SJSA1 (cell line): ENCODE measurements around the gene PALLD. TPM values are rescaled to one million over a fixed set of nuclear protein-coding genes. Genes with fewer than 3 reads are reported as not detected.
"Not testable (repeated sequence)": the region's sequence is repeated elsewhere in the genome, so short reads cannot be mapped to it uniquely, and the experiment has no call there.

Experiments
- DNase-seq, 2 experiments: peaks; one replicate each; pipeline ENCODE4 v3.0.0-alpha.2; 2015 to 2020; ENCODE audit warnings: low spot score in 2 of 2, low read depth in 1 of 2
- H3K27ac ChIP-seq: fragments of 250-450 bp; sonication (Bioruptor Pico); 2 replicates; pipeline ENCODE4 v1.5.1; 2020; ENCODE audit warnings: mild to moderate bottlenecking, moderate library complexity
- H3K27me3 ChIP-seq: fragments of 250-450 bp; sonication (Bioruptor Pico); replicated peaks from 2 replicates; pipeline ENCODE4 v1.5.1; 2020; ENCODE audit warnings: mild to moderate bottlenecking, moderate library complexity
- H3K36me3 ChIP-seq: fragments of 250-450 bp; sonication (Bioruptor Pico); 2 replicates; pipeline ENCODE4 v1.5.1; 2020; ENCODE audit warnings: mild to moderate bottlenecking
- H3K4me1 ChIP-seq: fragments of 250-450 bp; sonication (Bioruptor Pico); replicated peaks from 2 replicates; pipeline ENCODE4 v1.6.1; 2021; ENCODE audit warnings: mild to moderate bottlenecking
- H3K4me3 ChIP-seq: fragments of 250-450 bp; sonication (Bioruptor Pico); 2 replicates; pipeline ENCODE4 v1.5.1; 2020; ENCODE audit warnings: mild to moderate bottlenecking
- H3K9me3 ChIP-seq: fragments of 250-450 bp; sonication (Bioruptor Pico); replicated peaks from 2 replicates; pipeline ENCODE4 v1.5.1; 2020; ENCODE audit warnings: mild to moderate bottlenecking
- total RNA-seq: library from RNA; depleted of rRNA; stranded (reverse); fragments of >200 nt; shearing (Covaris generic); gene quantifications from 2 replicates; pipeline ENCODE4 v1.2.3, GENCODE V29; 2014

The PALLD gene
- total RNA-seq, 1 experiment from 2014 or later = 118 TPM

- H3K27ac ChIP-seq = no peak overlapping the region
- peaks cover 13% of the 10 kb centered on the region for H3K4me1 ChIP-seq
- H3K36me3 ChIP-seq = peaks cover 59% of the 10 kb centered on the region
- DNase-seq = no peak
- H3K27me3 ChIP-seq = no peaks in the 10 kb centered on the region
- H3K9me3 ChIP-seq = no peaks in the 10 kb centered on the region
- H3K4me3 ChIP-seq = no peak overlapping the region
Measured at GRCh38 chr4:168712316-168712890, 215.6 kb downstream of the PALLD start.

DNA sequence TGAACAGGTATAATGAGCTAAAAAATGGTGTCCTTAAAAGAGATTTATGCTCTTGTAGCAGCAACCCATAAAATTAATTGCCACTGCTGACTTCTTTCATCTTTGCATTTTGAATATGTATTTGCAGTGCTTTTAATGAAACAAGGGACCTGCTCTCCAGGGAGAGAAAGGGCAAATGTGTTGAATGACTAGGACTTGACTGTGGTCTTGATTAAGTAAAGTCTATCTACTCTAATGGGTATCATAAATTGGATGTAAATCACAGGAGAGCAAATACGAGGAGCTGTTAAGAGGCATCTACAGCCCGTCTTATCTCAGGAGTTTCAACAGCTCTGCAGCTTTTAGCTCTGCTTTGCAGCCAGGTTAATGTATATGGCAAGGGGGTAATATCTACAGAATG, 216.4 kb downstream of the PALLD start:
- peaks cover 59% of the 10 kb centered on the region for H3K36me3 ChIP-seq
- no peak overlapping the region for H3K27ac ChIP-seq
- H3K4me3 ChIP-seq = no peak overlapping the region
- H3K9me3 ChIP-seq = no peaks in the 10 kb centered on the region
- no peaks in the 10 kb centered on the region for H3K27me3 ChIP-seq
- H3K4me1 ChIP-seq = peaks cover 7% of the 10 kb centered on the region
- no peak for DNase-seq

GRCh38 chr4:168715896-168716295, 219.0 kb downstream of the PALLD start:
- Histone ChIP-seq H3K9me3 (no peaks in the 10 kb centered on the region), H3K4me1 (no peaks in the 10 kb centered on the region), H3K36me3 (peaks cover 52% of the 10 kb centered on the region), H3K27ac (no peak overlapping the region), H3K27me3 (no peaks in the 10 kb centered on the region), H3K4me3 (no peak overlapping the region)
- DNase-seq = no peak

- no peak overlapping the region for H3K27ac ChIP-seq
- DNase-seq = no peak
- no peak overlapping the region for H3K4me3 ChIP-seq
- no peaks in the 10 kb centered on the region for H3K9me3 ChIP-seq
- peaks cover 46% of the 10 kb centered on the region for H3K36me3 ChIP-seq
- H3K4me1 ChIP-seq = no peaks in the 10 kb centered on the region; the same call in 1 of the 2 replicates
- no peaks in the 10 kb centered on the region for H3K27me3 ChIP-seq
Measured at GRCh38 chr4:168716406-168717129, 219.7 kb downstream of the PALLD start.

DNA sequence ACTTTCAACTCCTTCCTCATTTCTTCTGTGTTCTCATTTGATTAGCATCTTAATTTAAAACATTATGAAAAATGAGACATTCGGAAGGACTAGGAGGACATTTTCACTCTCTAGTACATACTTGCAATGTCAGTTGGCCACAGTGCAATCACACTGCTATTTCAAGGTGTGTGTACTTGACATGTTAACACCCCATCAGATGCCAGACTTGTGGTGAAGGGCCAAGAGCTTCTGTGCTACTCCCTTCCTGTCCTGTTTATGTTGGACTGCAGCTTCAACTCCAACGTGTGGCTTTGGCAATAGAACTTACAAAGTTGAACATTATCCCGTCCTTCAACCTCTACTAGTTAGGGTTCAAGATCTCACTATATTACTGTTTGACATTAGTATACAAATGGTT, 221.0 kb downstream of the PALLD start:
- Histone ChIP-seq H3K4me1 (peaks cover 12% of the 10 kb centered on the region), H3K9me3 (no peaks in the 10 kb centered on the region), H3K27me3 (no peaks in the 10 kb centered on the region), H3K4me3 (no peak overlapping the region), H3K27ac (no peak overlapping the region), H3K36me3 (peaks cover 33% of the 10 kb centered on the region)
- DNase-seq = no peak

DNA sequence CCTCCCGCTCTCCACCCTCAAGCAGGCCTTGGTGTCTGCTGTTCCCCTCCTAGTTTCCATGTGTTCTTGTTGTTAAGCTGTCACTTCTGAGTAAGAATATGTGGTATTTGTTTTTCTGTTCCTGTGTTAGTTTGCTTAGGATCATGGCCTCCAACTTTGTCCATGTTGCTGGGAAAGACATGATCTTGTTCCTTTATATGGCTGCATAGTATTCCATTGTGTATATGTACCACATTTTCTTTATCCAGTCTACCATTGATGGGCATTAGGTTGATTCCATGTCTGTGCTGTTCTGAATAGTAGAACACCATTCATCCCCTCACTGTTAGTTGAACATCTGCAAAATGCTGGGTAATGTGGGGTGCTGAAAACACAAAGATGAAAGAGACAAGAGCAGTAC, 222.9 kb downstream of the PALLD start:
- Histone ChIP-seq H3K4me1 (peaks cover 20% of the 10 kb centered on the region), H3K36me3 (peaks cover 22% of the 10 kb centered on the region), H3K27ac (no peak overlapping the region), H3K4me3 (no peak overlapping the region), H3K27me3 (no peaks in the 10 kb centered on the region), H3K9me3 (no peaks in the 10 kb centered on the region)
- no peak for DNase-seq

DNA sequence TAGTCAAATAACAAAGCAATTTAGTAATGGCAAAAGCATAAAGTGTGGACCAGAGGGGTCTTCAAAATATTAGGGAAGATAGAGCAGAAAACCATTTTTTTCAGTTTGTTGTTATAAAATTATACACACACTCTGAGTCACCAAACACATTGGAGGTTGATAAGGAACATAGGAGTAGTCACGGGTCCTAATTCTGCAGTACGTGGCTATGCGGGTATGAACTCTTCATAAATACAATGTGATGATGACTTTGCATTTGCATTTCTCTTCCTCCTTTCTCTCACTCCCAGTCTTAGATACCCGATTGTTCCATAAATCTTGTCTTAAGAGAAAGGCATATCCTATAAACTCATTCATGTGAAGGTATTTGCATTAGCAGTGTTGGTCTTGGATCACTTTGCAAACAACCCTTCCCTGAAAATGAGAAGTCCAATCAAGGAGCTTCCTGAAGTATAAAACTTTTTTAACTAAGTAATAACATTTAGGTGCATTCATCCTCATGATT, 223.6 kb downstream of the PALLD start:
- H3K27ac ChIP-seq = no peak overlapping the region
- peaks cover 16% of the 10 kb centered on the region for H3K36me3 ChIP-seq
- H3K4me3 ChIP-seq = no peak overlapping the region
- no peak for DNase-seq
- H3K4me1 ChIP-seq = peaks cover 25% of the 10 kb centered on the region
- no peaks in the 10 kb centered on the region for H3K27me3 ChIP-seq
- H3K9me3 ChIP-seq = no peaks in the 10 kb centered on the region

DNA sequence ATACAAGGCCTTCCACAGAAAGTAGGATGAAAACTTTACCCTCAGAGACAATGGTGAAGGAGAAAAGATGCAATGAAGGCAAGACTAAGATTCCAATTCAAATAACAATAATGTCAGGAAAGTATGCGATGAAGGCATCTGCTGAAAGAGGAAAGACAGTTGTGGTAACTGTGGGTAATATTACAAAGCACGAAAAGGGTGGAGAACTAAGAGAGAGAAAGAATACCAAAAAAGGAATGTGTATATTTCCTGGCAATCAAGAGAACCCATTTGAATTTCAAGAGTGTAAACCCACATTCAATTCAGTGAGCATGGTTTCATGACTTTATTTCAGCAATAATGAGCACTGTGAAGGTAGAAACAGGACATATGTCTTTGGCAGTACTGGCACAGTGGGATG, 225.5 kb downstream of the PALLD start:
- peak in 1 of 2 experiments; percentile 46 for DNase-seq
- Histone ChIP-seq H3K9me3 (no peaks in the 10 kb centered on the region), H3K36me3 (peaks cover 13% of the 10 kb centered on the region), H3K27me3 (no peaks in the 10 kb centered on the region), H3K4me1 (peaks cover 33% of the 10 kb centered on the region), H3K4me3 (no peak overlapping the region), H3K27ac (peak overlapping the region; percentile 53)

DNA sequence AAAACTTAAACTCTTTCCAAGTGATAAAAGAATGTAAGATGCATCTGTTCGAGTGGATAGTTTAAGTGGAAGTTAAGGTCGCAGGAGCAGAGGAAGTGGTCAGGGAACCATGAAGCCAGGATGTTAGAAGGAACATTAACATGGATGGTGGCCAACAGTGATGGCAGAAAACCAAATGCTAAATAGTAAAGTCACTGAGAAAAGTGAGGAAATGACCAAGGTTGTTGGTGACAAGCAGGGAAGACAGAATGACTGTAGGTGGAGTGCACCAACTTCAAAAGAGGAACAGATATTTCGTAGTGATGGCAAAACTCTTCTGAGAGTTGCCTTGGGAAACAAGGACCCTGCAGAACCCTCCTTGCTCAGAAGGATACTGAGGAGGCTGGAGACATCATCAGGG, 226.2 kb downstream of the PALLD start:
- no peak overlapping the region for H3K4me3 ChIP-seq
- no peaks in the 10 kb centered on the region for H3K9me3 ChIP-seq
- H3K36me3 ChIP-seq = peaks cover 18% of the 10 kb centered on the region
- peak overlapping the region; percentile 53 for H3K27ac ChIP-seq
- no peaks in the 10 kb centered on the region for H3K27me3 ChIP-seq
- peaks cover 33% of the 10 kb centered on the region for H3K4me1 ChIP-seq
- DNase-seq = no peak

GRCh38 chr4:168723569-168723968, 226.7 kb downstream of the PALLD start:
- H3K9me3 ChIP-seq = no peaks in the 10 kb centered on the region
- no peak overlapping the region for H3K4me3 ChIP-seq
- no peaks in the 10 kb centered on the region for H3K27me3 ChIP-seq
- no peak for DNase-seq
- H3K27ac ChIP-seq = no peak overlapping the region; the same call in 1 of the 2 replicates
- peaks cover 33% of the 10 kb centered on the region for H3K4me1 ChIP-seq
- H3K36me3 ChIP-seq = peaks cover 18% of the 10 kb centered on the region

DNA sequence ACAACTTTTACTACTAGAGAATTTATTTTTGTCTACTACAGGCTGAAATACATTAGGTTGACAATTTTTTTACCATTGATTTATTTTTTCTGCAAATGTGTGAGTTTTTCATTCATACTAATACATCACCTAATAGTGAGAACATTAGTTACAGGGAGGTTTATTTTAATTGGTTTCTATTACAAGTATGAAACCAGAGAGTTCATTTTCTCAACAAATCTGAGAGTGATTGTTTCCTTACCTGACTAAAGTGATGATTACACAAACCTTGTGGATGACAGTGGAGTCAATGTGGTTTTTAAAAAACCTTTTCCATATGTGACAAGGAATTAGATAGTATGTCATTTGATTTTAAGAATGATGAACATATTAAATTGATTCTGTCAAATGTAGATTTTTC, 227.4 kb downstream of the PALLD start:
- H3K27ac ChIP-seq = no peak overlapping the region
- DNase-seq = no peak
- no peak overlapping the region for H3K4me3 ChIP-seq
- H3K27me3 ChIP-seq = no peaks in the 10 kb centered on the region
- H3K9me3 ChIP-seq = no peaks in the 10 kb centered on the region
- H3K4me1 ChIP-seq = peaks cover 33% of the 10 kb centered on the region
- H3K36me3 ChIP-seq = peaks cover 18% of the 10 kb centered on the region

- 0 out of 2 replicates have a peak overlapping the region, but pooled peaks have one; percentile 11 for H3K27ac ChIP-seq
- no peaks in the 10 kb centered on the region for H3K9me3 ChIP-seq
Measured at GRCh38 chr4:168724686-168725411, 228.0 kb downstream of the PALLD start.

DNA sequence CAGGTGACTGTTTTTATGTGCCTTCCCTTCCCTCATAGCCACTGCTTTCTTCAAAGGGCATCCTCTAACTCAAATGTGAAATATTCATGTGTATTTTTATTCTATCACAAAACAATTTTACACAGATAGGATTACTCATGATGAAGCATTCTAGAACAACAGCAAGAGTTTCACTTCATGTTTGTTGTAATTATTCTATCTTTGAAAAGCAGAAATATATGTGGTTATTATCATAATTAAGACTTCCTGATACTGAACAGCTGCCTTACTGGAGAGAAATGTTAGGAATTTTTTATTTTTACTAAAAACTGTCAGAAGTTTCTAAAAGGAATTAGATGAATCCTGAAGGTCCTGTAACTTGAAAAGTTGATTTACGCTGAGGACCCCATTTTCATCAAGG, 229.1 kb downstream of the PALLD start:
- Histone ChIP-seq H3K27me3 (no peaks in the 10 kb centered on the region), H3K4me3 (no peak overlapping the region), H3K9me3 (no peaks in the 10 kb centered on the region), H3K36me3 (peaks cover 11% of the 10 kb centered on the region), H3K4me1 (peaks cover 40% of the 10 kb centered on the region), H3K27ac (no peak overlapping the region)
- no peak for DNase-seq

More at GRCh38 chr4:168724686-168725411, 228.0 kb downstream of the PALLD start:
- no peak for DNase-seq
- H3K4me1 ChIP-seq = peaks cover 33% of the 10 kb centered on the region
- H3K36me3 ChIP-seq = peaks cover 13% of the 10 kb centered on the region
- H3K4me3 ChIP-seq = no peak overlapping the region
- no peaks in the 10 kb centered on the region for H3K27me3 ChIP-seq

- peaks cover 11% of the 10 kb centered on the region for H3K36me3 ChIP-seq
- H3K27me3 ChIP-seq, H3K27ac ChIP-seq, H3K4me3 ChIP-seq, H3K9me3 ChIP-seq, DNase-seq: not testable (repeated sequence)
- peaks cover 41% of the 10 kb centered on the region for H3K4me1 ChIP-seq
Measured at GRCh38 chr4:168727181-168727580, 230.3 kb downstream of the PALLD start.
